ENCODE data around the gene GPATCH2.
"Not testable (repeated sequence)": the region's sequence is repeated elsewhere in the genome, so short reads cannot be mapped to it uniquely, and the experiment has no call there.

GPATCH2 gene

GRCh38 chr1:217433664-217434063 is 197.2 kb downstream of the GPATCH2 start:
- no peak for DNase-seq

GRCh38 chr1:217432339-217432738 is 198.6 kb downstream of the GPATCH2 start:
- no peak for DNase-seq

- no peak for DNase-seq
These were observed 199.5 kb downstream of the GPATCH2 start for GRCh38 chr1:217431395-217431794.

DNA sequence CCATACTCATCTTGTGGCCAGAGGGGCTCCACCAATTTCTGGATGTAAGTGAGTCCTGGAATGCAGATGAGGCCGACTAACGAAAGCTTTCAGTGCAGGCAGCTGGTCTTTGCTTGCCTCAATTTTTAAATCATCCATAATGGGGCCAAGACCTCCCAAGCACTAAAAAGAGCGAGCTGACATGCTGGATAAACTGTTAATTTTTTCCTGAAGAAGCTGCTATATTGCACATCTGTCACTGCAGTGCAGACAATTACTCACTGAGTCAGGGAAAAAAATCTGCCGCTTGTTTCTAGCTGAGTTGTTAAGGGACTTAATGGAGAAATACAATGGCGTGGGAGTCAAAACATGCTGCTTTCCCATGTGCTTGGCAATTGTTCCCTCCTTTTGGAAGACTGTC is 205.5 kb downstream of the GPATCH2 start:
- no peak for DNase-seq

DNA sequence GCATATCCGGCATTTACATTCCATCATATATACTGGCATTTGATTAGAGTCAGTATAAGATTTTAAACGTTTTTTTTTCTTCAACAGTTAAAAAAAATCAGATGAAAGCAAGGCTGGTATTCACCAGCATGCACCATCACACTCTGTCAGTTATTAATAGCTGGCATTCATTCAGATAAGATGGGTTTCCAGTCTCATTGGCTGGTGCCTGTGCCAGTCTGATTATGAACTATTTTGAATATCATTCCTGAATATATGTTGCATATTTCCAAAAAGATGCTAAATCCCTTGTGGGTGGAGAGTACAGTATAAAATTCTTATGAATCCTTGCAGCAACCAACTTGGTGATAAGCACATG is 211.7 kb downstream of the GPATCH2 start:
- DNase-seq: no peak

DNA sequence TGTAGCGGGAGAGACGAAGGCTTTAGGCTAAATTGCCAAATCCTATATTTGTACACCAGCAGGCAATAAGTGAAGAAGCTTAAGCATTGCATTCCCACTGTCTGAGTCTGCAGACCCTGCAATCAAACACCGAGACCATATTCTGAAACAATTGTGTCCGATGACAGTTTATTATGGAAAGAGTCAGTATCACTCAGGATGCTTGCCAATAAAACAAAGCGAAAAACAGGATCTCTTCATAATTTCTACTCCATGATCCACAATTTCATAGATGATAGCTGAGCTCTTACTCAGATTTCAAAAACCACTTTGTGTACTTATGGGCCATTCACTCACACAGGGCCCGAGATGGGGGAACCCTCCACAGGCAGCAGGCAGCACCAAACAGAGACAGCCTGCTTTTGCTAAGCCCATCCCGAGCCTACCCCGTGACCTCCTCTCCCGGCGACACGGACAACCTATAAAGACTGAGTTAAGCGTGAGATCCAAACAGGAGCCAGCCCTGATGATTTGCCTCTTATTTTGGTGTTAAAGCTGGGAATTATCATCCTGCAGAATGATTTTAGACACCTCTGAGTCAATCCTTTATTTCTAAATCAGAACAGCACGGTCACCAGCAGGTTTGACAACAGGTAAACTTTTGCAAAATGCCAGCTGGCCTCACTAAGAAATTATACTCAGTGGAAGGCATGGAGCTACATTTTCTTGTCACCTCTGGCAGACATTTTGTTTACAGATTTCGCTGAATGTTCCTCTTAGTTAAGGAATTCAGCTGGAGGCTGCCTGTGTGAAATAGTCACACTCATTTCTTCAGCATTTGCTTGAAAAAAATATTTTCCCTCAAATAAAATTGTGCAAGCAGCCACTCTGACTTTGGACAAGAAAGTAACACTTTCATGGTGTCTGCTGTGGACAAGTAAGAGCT is 212.4 kb downstream of the GPATCH2 start:
- DNase-seq: no peak

GRCh38 chr1:217417363-217417762 is 213.5 kb downstream of the GPATCH2 start:
- no peak for DNase-seq

- no peak for DNase-seq
These were observed 223.3 kb downstream of the GPATCH2 start for GRCh38 chr1:217407534-217408001.

DNA sequence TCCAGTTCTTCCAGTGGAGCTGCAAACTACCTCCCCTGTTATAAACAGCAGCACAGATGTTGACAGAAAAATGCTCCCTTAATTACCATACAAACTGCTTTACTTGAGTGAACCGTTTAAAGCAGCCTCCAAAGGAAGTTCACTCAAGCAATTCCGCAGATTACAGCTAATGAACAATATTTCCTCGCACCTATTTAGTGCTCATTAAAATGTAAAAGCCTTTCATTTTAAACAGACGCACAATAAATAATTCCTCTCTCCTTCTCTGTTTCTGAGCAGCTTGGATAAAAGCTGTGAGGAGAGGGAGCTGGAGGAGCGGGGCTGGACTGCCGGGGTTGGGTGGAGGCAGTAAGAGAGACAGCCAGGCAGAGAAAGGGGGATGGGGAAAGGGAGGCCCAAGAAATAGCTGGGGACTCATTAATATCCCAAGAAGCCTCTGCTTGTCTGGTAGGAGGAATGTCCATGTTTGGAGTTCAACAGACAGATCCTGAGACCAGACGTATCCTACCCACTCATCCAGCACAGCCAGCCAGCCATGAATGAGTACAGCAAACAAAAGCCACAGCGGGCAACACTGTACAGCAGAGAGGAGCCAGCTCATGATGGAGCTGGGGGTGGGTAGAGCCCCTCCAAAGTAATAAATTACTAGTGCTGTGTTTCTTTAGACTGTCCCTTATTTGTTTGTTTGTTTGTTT is 227.7 kb downstream of the GPATCH2 start:
- no peak for DNase-seq

- DNase-seq: no peak
These were observed 228.6 kb downstream of the GPATCH2 start for GRCh38 chr1:217402301-217402700.

GRCh38 chr1:217393896-217394295 is 237.0 kb downstream of the GPATCH2 start:
- no peak for DNase-seq

GRCh38 chr1:217392441-217392840 is 238.4 kb downstream of the GPATCH2 start:
- DNase-seq: no peak

GRCh38 chr1:217389895-217390294 is 241.0 kb downstream of the GPATCH2 start:
- no peak for DNase-seq

GRCh38 chr1:217388522-217389065 is 242.3 kb downstream of the GPATCH2 start:
- no peak for DNase-seq

GRCh38 chr1:217381773-217382172 is 249.1 kb downstream of the GPATCH2 start:
- DNase-seq: not testable (repeated sequence)

GRCh38 chr1:217379804-217380203 is 251.1 kb downstream of the GPATCH2 start:
- not testable (repeated sequence) for DNase-seq

DNA sequence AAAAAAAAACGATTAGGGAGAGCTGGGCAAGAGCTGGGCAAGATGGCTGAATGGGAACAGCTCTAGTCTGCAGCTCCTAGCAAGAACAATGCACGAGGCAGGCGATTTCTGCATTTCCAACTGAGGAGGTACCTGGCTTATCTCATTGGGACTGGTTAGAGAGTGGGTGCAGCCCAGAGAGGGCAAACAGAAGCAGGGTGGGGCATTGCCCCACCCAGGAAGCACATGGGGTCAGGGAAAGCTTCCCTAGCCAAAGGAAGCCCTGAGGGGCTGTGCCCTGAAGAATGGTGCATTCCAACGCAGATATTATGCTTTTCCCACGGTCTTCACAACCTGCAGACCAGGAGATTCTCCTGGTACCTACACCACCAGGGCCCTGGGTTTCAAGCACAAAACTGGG is 251.6 kb downstream of the GPATCH2 start:
- no peak for DNase-seq
